H1 (cell line): ENCODE data around the gene NUP50. TPM values are rescaled to one million over a fixed set of nuclear protein-coding genes. Genes with fewer than 3 reads are reported as not detected.
"Not testable (repeated sequence)": the region's sequence is repeated elsewhere in the genome, so short reads cannot be mapped to it uniquely, and the experiment has no call there.

Experiments
- CTCF ChIA-PET: fragments of 300-600 bp; sonication (Branson Sonifier 250); formaldehyde crosslinking; loops from one replicate; lab custom pipeline; 2021; ENCODE audit not compliant: partially characterized antibody; lab: Charles Lee
- POLR2A ChIA-PET: fragments of 300-600 bp; sonication (Branson Sonifier 250); formaldehyde crosslinking; loops from one replicate; lab custom pipeline; 2021; ENCODE audit warnings: inconsistent platforms; ENCODE audit not compliant: partially characterized antibody; lab: Charles Lee
- DNase-seq, 2 experiments: peaks; one replicate each; pipeline versions ENCODE4 v3.0.0 to v3.0.0-alpha.2; 2010 to 2022; ENCODE audit warnings: low spot score in 2 of 2, low read depth in 1 of 2, mixed read lengths in 1 of 2
- FAIRE-seq: peaks from 2 replicates; lab custom pipeline; 2011; peaks lifted over from hg19 to GRCh38; lab: Jason Lieb, UNC
- H2AFZ ChIP-seq: 2 replicates; pipeline ENCODE4 v1.8.1; 2012; ENCODE audit warnings: low read length, inconsistent platforms
- H2AK5ac ChIP-seq: 2 replicates; pipeline ENCODE4 v1.6.1; 2013; ENCODE audit warnings: low read depth, low read length
- H2BK120ac ChIP-seq: replicated peaks from 2 replicates; pipeline ENCODE3; 2013; ENCODE audit warnings: low read depth, low read length, inconsistent platforms
- H2BK12ac ChIP-seq: 2 replicates; pipeline ENCODE4 v1.6.1; 2013; ENCODE audit warnings: low read depth, low read length
- H2BK15ac ChIP-seq: 2 replicates; pipeline ENCODE4 v1.6.1; 2013; ENCODE audit warnings: low read length
- H2BK20ac ChIP-seq: 2 replicates; pipeline ENCODE4 v1.6.1; 2013; ENCODE audit warnings: low read length
- H2BK5ac ChIP-seq: 2 replicates; pipeline ENCODE4 v1.6.1; 2013; ENCODE audit warnings: low read depth, low read length
- H3K14ac ChIP-seq: 2 replicates; pipeline ENCODE4 v1.6.1; 2013; ENCODE audit warnings: inconsistent platforms; ENCODE audit not compliant: insufficient read length
- H3K18ac ChIP-seq: 2 replicates; pipeline ENCODE4 v1.6.1; 2013; ENCODE audit warnings: low read length; ENCODE audit errors: extremely low read depth
- H3K23ac ChIP-seq: 2 replicates; pipeline ENCODE4 v1.6.1; 2013; ENCODE audit warnings: inconsistent platforms; ENCODE audit not compliant: insufficient read length
- H3K23me2 ChIP-seq: 2 replicates; pipeline ENCODE4 v1.6.1; 2013; ENCODE audit warnings: low read depth, low read length
- H3K27ac ChIP-seq: 2 replicates; pipeline ENCODE4 v1.6.1; 2011; ENCODE audit warnings: low read depth, low read length, inconsistent platforms
- H3K27me3 ChIP-seq, 4 experiments: replicated peaks in 1 of 4; 1 replicate in 1 of 4; 2 replicates in 3 of 4; pipeline versions ENCODE4 v1.6.1 to v1.8.1; 2011 to 2013; ENCODE audit warnings: low read length in 3 of 4, mild to moderate bottlenecking in 3 of 4, inconsistent platforms in 2 of 4, mixed read lengths in 2 of 4, moderate library complexity in 1 of 4; ENCODE audit not compliant: control insufficient read depth in 3 of 4, insufficient read depth in 3 of 4; ENCODE audit errors: extremely low read depth in 1 of 4
- H3K36me3 ChIP-seq, 4 experiments: 2 replicates each; pipeline versions ENCODE4 v1.6.1 to v1.8.1; 2011 to 2013; ENCODE audit warnings: mild to moderate bottlenecking in 4 of 4, low read length in 3 of 4, moderate library complexity in 2 of 4, control low read depth in 1 of 4, inconsistent platforms in 1 of 4; ENCODE audit not compliant: insufficient read depth in 4 of 4, control insufficient read depth in 2 of 4
- H3K4ac ChIP-seq: replicated peaks from 2 replicates; pipeline ENCODE3; 2013; ENCODE audit warnings: low read length, low read depth, mixed read lengths, inconsistent platforms; ENCODE audit not compliant: insufficient read length
- H3K4me1 ChIP-seq, 4 experiments: replicated peaks in 1 of 4; 1 replicate in 1 of 4; 2 replicates in 3 of 4; pipeline versions ENCODE4 v1.6.1 to v1.8.1; 2011 to 2013; ENCODE audit warnings: low read length in 3 of 4, inconsistent platforms in 2 of 4, mixed read lengths in 1 of 4; ENCODE audit not compliant: insufficient read depth in 4 of 4, control insufficient read depth in 3 of 4
- H3K4me2 ChIP-seq, 2 experiments: 2 replicates each; pipeline versions ENCODE4 v1.6.1 to v1.8.1; 2011 to 2013; ENCODE audit warnings: low read depth in 2 of 2, low read length in 2 of 2, control low read depth in 1 of 2, inconsistent platforms in 1 of 2, mild to moderate bottlenecking in 1 of 2; ENCODE audit not compliant: insufficient read depth in 1 of 2
- H3K4me3 ChIP-seq, 4 experiments: fragments of 200-600, 300-600 bp in 1 of 4; sonication (generic), shearing (Covaris generic), sonication (Bioruptor Twin) in 1 of 4; 2 replicates each; pipeline versions ENCODE4 v1.5.1 to v1.8.1; 2011 to 2016; ENCODE audit warnings: low read length in 4 of 4, low read depth in 3 of 4, control low read depth in 2 of 4, inconsistent platforms in 2 of 4, mild to moderate bottlenecking in 2 of 4, mixed read lengths in 1 of 4, moderate library complexity in 1 of 4; ENCODE audit not compliant: insufficient read depth in 2 of 4; ENCODE audit errors: extremely low read depth in 1 of 4
- H3K56ac ChIP-seq: replicated peaks from 2 replicates; pipeline ENCODE3; 2013; ENCODE audit warnings: low read depth, mild to moderate bottlenecking, mixed read lengths, low read length, inconsistent platforms; ENCODE audit not compliant: insufficient read length
- H3K79me1 ChIP-seq: 2 replicates; pipeline ENCODE4 v1.6.1; 2013; ENCODE audit warnings: low read depth, low read length, control low read depth
- H3K79me2 ChIP-seq, 2 experiments: 2 replicates each; pipeline versions ENCODE4 v1.6.1 to v1.8.1; 2012 to 2013; ENCODE audit warnings: low read length in 2 of 2, mild to moderate bottlenecking in 2 of 2, inconsistent platforms in 1 of 2; ENCODE audit not compliant: insufficient read depth in 2 of 2, control insufficient read depth in 1 of 2
- H3K9ac ChIP-seq, 4 experiments: replicated peaks in 1 of 4; 1 replicate in 1 of 4; 2 replicates in 3 of 4; pipeline versions ENCODE4 v1.6.1 to v1.8.1; 2011 to 2013; ENCODE audit warnings: low read depth in 3 of 4, low read length in 3 of 4, control low read depth in 2 of 4, mild to moderate bottlenecking in 2 of 4, moderate library complexity in 2 of 4, inconsistent platforms in 1 of 4; ENCODE audit errors: extremely low read depth in 1 of 4
- H3K9me3 ChIP-seq, 2 experiments: 2 replicates each; pipeline versions ENCODE4 v1.6.1 to v1.8.1; 2012 to 2013; ENCODE audit warnings: mild to moderate bottlenecking in 2 of 2, moderate library complexity in 2 of 2, control low read depth in 1 of 2, inconsistent platforms in 1 of 2, low read depth in 1 of 2, low read length in 1 of 2, mixed read lengths in 1 of 2; ENCODE audit not compliant: insufficient read depth in 2 of 2
- H4K20me1 ChIP-seq, 2 experiments: replicated peaks in 1 of 2; 2 replicates each; pipeline versions ENCODE3 to v1.8.1; 2011 to 2013; ENCODE audit warnings: inconsistent platforms in 2 of 2, low read length in 2 of 2, mild to moderate bottlenecking in 1 of 2; ENCODE audit not compliant: insufficient read depth in 2 of 2, control insufficient read depth in 1 of 2
- H4K5ac ChIP-seq: 2 replicates; pipeline ENCODE4 v1.6.1; 2013; ENCODE audit warnings: low read length, low read depth, mixed read lengths, inconsistent platforms; ENCODE audit not compliant: insufficient read length
- H4K8ac ChIP-seq: 2 replicates; pipeline ENCODE4 v1.8.0; 2013; ENCODE audit warnings: mild to moderate bottlenecking, moderate library complexity, low read length, inconsistent platforms; ENCODE audit not compliant: insufficient read depth; ENCODE audit errors: extremely low read depth
- H4K91ac ChIP-seq: replicated peaks from 2 replicates; pipeline ENCODE3; 2013; ENCODE audit warnings: low read length, mixed read lengths, inconsistent platforms; ENCODE audit not compliant: insufficient read length
- WGBS, 2 experiments: shearing (Covaris generic) in 1 of 2; methylation state at CpG; one replicate each; pipeline versions ENCODE4 v1.1.6 to v1.1.7; 2013 to 2015; ENCODE audit warnings: low lambda C conversion rate in 2 of 2, mixed read lengths in 2 of 2, inconsistent platforms in 1 of 2, low coverage in 1 of 2, missing lambda C conversion rate in 1 of 2; ENCODE audit not compliant: insufficient replicate concordance in 2 of 2, insufficient coverage in 1 of 2, insufficient read length in 1 of 2; ENCODE audit errors: extremely low coverage in 1 of 2, missing lambda C conversion rate in 1 of 2; 5-methylcytosine and 5-hydroxymethylcytosine counted together
- polyA plus RNA-seq, 7 experiments: library from polyadenylated mRNA; depleted of rRNA in 3 of 7; stranded (reverse) in 5 of 7; unstranded in 2 of 7; fragments of >200 nt in 5 of 7; fragments of 200-250 nt in 2 of 7; gene quantifications; 1 replicate in 5 of 7; 2 replicates in 1 of 7; 4 replicates in 1 of 7; pipeline versions ENCODE4 v1.2.1 to v1.2.3, GENCODE V29; 2011 to 2013; ENCODE audit warnings: missing spikeins in 2 of 7, mixed read lengths in 2 of 7
- total RNA-seq: library from RNA; stranded (reverse); fragmentation: NEBNext Ultra II Directional; extraction: Animal tissue kit (Norgen Biotek cat#: 25700); gene quantifications from 2 replicates; pipeline ENCODE4 v1.2.1, GENCODE V29; 2021

The NUP50 gene
- total and polyA plus RNA-seq, 2 of the 8 experiments (the other 6 are each of a cell fraction or from before 2014, with no cell fraction given) = 20.0 to 112 TPM

DNA sequence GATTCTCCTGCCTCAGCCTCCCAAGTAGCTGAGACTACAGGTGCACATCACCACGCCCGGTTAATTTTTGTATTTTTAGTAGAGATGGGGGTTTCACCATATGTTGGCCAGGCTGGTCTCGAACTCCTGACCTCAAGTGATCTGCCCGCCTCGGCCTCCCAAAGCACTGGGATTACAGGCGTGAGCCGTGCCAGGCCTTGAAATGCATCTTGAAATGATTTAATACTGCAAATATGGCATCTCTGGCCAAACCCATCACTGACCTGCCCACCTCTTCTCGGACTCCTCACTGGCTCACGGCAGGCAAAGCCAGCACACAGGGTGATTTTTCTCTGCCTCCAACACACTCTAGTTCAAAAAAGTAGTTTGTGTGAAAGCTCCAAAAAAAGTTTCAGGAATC, 28.0 kb downstream of the NUP50 start:
- FAIRE-seq = not testable (repeated sequence)
- ChIA-PET CTCF (interaction anchor here (0.9 to 5.0 kb wide), 14 partner anchors 10 to 362 kb away, joined by 3 to 24 read pairs (median 4); no protein-coding TSS in a partner anchor), POLR2A (interaction anchor here (1.0 to 1.7 kb wide), 4 partner anchors 8 to 106 kb away, joined by 3 to 5 read pairs (median 3); no protein-coding TSS in a partner anchor)

More for the DNA sequence above, 28.0 kb downstream of the NUP50 start:
- not testable (repeated sequence) for H3K18ac ChIP-seq, H3K27me3 ChIP-seq, H4K91ac ChIP-seq, H3K36me3 ChIP-seq, H3K4ac ChIP-seq, H2AK5ac ChIP-seq, DNase-seq, H3K9ac ChIP-seq, H3K4me1 ChIP-seq, H3K23ac ChIP-seq, H3K27ac ChIP-seq, H2AFZ ChIP-seq, H3K56ac ChIP-seq, H3K9me3 ChIP-seq, H4K8ac ChIP-seq, H2BK12ac ChIP-seq, H3K79me2 ChIP-seq, H3K79me1 ChIP-seq, H4K20me1 ChIP-seq, H3K14ac ChIP-seq, H3K4me2 ChIP-seq, H3K4me3 ChIP-seq, H2BK20ac ChIP-seq, H3K23me2 ChIP-seq, H2BK15ac ChIP-seq, H4K5ac ChIP-seq, H2BK120ac ChIP-seq, H2BK5ac ChIP-seq
- WGBS, 2 experiments = 87% methylated on average over 9 of the region's 9 CpGs; no CpG with 5 or more reads in 1 of the 2 experiments
